Right ventricle myocardium superior (tissue), 1 donor: ENCODE data around the gene GRAP2. TPM values are rescaled to one million over a fixed set of nuclear protein-coding genes. Genes with fewer than 3 reads are reported as not detected.

Experiments used
- ATAC-seq: fragments of 200-7000 bp; cut with Tn5 transposase; one replicate; pipeline ENCODE4 v1.9.1; 2020; ENCODE audit warnings: mild to moderate bottlenecking; ENCODE audit not compliant: poor library complexity
- DNase-seq: peaks from one replicate; pipeline ENCODE4 v3.0.0-alpha.2; 2020
- intact Hi-C: fragments of 100-400 bp; cut with DNase I; formaldehyde crosslinking; loops from one replicate; pipeline ENCODE4 v1.11.2; 2022
- total RNA-seq: library from RNA; stranded (reverse); fragmentation: NEBNext Ultra II Directional; extraction: Animal tissue kit (Norgen Biotek cat#: 25700); gene quantifications from one replicate; pipeline ENCODE4 v1.2.1, GENCODE V29; 2021
- donor health status: DM: no; HTN: yes; CAD: no; lungs with severe emphysema.

GRAP2 gene
- total RNA-seq, 1 donor from 2014 or later = 1.6 TPM

DNA sequence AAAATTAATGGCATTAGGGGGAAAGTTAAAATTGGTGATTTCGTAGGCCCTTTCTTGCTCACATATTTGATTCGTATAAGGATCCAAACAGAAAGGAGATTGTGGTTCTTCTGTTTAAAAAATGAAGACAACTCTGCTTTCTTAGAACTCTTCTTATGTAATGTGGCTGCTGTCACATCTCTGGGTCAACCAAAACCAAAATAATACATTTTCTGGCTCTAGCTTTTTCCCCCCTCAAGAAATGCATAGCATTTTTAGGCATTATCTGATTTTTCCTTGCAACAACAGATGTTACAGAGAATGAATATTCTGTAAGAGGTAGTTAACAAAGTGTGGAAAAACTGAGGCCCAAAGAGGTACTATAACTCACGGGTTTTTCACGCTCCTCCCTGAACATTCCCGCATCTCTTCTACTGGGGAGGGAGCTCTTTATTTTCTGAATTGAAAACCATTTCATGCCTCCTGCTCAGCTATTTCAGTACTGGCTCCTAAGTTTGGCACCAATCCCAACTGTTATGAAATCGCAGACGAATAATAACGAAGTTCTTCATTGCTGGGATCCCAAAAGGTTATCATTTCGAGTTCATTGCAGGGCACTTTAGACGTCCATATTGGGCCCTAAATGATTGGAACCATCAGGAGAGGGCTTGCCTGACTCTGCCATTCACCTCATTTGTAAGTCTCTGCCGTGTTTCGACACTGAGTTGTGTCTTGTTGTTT lies 17.1 kb downstream of the GRAP2 start:
- ATAC-seq (no peak), DNase-seq (no peak)
- intact Hi-C loops = no loop called here

DNA sequence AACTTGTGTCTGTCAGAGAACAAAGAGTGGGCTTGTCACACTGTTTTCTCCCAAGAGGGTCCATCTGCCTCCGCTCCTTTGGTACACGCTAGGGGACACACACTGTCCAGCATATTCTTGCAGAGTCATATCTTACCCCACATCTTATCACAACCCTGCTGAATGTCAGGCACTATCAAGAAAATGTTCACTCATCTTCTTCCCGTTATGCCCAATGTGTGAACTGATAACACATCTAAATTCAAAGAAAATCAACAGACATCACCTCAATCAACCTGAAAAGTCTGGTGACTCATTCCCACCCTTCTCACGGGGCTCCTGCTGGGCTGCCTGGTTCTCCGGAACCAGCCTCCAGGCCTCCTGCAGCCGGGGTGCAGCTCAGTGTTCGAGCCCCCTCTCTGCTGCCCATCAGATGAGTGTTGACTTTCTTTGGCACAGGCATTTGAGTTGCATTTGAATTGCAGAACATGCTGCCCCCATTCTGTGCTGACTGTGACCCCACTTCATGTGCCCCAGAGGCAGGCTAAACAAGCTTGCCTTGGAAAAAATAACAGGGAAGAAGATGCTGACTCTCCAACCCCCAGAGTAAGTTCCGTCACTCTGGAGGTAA lies 19.4 kb downstream of the GRAP2 start:
- no peak for ATAC-seq
- intact Hi-C loops = no loop called here
- DNase-seq = no peak

DNA sequence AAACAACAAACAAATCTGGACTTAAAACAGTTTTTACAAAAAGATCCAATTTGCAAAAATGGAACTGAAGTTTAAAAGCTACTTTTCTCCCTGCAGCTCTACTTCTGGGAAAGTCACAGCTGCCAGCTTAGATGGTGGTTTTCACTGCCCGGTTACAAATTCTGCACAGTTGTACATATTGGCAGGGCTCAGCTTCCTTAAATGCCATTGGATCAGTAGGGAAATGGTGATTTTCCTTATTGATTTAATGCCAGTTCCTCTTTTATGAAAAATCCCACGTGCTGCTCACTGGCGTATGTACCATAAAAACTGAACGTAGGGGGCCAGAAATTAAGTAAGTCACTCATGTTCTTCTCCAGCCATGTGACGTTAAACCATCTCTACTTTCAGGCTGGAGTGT lies 22.8 kb downstream of the GRAP2 start:
- DNase-seq (no peak), ATAC-seq (no peak)
- intact Hi-C loops = no loop called here

DNA sequence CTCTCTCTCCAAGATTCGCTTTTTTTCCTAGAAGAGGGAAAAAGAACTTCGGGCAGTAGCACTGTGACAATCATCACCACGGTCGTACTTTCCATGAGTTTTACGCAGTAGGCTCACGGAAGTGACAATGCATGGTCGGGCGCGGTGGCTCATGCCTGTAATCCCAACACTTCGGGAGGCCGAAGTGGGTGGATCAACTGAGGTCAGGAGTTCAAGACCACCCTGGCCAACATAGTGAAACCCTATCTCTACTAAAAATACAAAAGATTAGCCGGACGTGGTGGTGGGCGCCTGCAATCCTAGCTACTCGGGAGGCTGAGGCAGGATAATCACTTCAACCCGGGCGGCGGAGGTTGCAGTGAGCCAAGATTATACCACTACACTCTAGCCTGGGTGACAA lies 23.4 kb downstream of the GRAP2 start:
- intact Hi-C loops = no loop called here
- no peak for DNase-seq
- ATAC-seq = no peak

DNA sequence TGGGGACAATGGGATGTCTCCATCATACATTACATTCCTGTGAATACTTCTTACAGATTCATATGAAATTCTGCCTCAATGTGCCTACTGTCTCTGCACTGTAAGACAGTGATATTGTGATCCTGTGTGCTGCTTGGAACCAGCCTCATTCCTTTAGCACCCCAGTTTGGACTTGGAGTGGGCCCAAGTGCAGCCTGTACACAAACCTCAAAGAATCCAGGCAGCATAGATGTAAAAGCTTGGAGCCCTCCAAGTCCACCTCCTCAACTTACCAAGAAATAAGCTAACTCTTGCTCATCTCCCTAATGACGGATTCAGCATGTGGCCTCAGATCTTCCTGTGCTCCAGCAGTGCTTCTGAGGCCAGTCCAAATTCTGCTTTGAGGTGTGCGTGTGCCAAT lies 24.4 kb downstream of the GRAP2 start:
- ATAC-seq = no peak
- intact Hi-C loops = no loop called here
- DNase-seq = no peak

DNA sequence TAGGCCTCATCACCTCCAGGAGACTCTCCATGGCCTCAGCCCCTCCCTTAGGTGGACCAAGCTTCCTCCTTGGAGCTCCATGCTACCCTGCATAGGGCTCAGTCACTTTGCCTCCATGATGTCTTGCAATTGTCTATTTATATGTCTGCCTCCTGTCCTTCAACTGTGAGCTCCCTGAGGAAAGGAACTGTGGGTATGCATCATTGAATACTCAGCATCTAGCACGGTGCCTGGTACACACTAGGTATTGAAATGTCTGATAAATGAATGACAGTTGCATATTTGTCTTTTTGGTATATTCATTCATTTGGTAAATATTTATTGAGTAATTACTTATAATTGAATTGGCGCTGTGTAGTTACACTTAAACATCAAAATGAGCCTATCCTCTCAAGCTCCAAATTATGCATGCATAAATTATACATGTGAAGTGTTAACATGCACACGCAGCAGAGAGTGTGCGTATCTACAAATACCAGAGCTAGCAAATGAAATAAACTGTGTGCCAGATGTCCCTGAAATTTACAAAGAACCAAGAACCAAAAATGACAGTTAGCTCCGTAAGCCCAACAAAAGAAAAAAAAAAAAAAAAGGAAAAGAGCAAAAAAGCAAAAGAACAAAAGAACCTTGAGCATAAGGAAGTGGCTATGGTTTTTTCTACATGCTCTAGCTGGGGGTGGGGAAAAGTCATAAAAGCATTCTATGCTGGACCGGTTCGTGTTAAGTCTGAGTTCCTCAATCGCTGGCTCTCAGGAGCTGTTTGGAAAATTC lies 25.2 kb downstream of the GRAP2 start:
- ATAC-seq = no peak

DNA sequence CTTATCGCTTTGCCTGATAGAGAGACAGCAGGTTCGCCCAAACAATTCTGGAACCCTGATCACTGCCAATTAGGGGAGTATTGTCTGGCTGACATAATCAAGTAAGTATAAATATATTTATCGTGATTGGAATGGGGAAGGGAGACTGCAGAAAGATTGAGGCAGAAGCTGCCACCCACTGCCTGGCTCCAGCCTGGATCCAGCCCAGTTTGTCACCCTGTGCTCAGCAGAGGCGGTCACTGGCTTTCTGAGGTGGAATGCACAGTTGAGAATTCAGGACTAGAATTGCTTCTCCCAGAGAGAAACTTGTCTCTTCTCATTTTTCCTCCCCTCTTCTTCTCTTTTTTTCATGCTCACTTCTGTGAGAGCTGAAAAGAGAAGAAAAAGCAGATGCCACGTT lies 25.9 kb downstream of the GRAP2 start:
- intact Hi-C loops = no loop called here
- ATAC-seq = no peak

More for the DNA sequence above, 25.2 kb downstream of the GRAP2 start:
- no peak for DNase-seq
- intact Hi-C loops = no loop called here

DNA sequence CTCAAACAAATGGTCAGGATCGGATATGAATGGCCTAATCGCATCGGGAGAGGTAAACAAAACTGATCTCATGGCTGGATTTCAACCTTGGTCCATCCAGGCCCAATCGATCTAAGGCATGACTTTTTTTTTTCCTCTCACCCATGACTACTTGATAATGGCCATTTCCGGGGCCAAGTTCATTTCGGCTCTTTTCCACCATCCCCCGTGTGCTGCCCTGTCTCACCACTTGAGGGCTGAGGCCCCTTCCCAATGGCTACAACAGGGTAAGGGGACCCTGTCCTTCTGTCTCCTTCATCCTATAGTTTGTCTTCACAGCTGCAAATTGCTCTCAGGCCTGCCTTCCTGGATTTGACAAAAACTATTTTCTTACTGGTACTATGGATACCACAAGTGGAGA lies 26.7 kb downstream of the GRAP2 start:
- no peak for DNase-seq
- intact Hi-C loops = no loop called here
- no peak for ATAC-seq

More for the DNA sequence above, 25.9 kb downstream of the GRAP2 start:
- no peak for DNase-seq

DNA sequence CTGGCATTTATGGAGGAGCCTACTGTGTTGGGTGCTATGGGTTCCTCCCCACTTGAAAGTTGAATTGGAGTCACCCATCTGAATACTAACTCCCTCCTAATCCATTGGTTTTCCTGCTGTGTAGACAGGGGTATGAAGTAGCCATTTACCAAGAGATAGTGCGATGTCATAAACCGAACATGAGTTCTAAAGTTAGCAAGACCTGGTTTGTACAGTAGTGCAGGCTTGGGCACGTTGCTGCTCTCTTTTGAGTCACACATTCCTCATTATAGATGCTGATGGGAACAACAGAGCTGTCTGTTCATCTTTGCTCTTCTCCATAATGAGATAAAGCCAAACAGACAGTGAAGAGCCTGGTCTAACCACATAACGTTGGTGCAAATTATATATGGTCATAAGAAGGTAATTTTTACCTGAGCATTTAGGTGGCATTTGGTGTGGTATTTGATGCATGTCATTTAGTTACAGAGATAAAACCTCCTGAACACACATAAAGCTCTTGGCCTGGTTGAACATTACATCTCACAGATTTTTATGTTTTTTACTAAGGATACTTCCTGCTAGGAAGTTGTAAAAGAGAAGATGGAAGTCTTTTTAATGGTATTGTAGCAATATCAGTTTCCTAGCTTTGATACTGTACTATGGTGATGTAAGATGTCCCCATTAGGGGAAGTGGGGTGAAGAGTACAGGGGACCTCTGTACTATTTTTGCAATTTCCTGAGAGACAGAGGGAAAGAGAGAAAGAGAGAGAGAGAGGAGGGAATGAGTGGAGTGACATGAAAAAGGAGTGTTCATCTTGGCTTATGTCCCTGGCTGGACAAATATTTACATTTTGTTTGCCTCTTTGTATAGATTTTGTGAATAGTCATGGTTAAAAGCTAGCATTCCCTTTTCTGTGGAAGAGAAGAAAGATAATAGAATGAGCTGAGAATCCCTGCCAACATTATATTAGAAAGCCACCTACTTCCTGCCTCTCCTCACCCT lies 27.9 kb downstream of the GRAP2 start:
- no peak for ATAC-seq
- intact Hi-C loops = no loop called here
- no peak for DNase-seq

DNA sequence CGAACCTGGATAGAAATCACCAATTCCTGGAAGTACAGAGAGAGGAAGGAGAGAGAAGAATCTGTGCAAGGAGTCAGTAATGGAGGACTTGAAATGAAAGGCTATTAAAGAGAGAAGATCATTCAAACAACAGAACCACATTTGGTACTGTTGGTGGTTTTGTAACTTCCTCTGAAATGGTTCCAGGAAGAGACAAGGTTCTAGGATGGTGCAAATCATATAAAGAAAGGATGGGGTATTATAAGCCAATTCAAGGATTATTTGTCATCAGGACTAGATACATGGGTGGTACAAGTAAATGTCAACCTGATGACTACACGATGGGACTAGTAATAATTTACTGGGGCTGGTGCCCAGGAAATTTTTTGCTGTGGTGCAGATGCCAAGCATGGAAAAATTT lies 30.4 kb downstream of the GRAP2 start:
- intact Hi-C loops = loop anchor here (5.0 kb wide), 1 partner anchor 91 kb away; no protein-coding TSS in a partner anchor
- DNase-seq (no peak), ATAC-seq (no peak)

DNA sequence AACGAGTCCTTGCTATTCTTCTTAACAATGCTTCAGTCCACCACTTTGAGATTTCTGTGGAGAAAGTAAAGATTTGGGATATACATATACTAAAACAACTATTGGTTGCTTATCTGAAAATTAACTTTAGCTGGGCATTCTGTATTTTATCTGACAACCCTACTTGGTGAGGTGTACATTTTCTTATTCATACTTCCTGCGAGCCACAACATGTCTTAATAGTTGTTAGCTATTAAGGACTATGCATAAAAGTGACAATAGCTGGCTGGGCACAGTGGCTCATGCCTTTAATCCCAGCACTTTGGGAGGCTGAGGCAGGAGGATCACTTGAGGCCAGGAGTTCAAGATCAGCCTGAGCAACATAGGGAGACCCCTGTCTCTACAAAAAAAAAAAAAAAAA lies 31.3 kb downstream of the GRAP2 start:
- intact Hi-C loops = loop anchor here (5.0 kb wide), 1 partner anchor 90 kb away; no protein-coding TSS in a partner anchor
- ATAC-seq (no peak), DNase-seq (no peak)

DNA sequence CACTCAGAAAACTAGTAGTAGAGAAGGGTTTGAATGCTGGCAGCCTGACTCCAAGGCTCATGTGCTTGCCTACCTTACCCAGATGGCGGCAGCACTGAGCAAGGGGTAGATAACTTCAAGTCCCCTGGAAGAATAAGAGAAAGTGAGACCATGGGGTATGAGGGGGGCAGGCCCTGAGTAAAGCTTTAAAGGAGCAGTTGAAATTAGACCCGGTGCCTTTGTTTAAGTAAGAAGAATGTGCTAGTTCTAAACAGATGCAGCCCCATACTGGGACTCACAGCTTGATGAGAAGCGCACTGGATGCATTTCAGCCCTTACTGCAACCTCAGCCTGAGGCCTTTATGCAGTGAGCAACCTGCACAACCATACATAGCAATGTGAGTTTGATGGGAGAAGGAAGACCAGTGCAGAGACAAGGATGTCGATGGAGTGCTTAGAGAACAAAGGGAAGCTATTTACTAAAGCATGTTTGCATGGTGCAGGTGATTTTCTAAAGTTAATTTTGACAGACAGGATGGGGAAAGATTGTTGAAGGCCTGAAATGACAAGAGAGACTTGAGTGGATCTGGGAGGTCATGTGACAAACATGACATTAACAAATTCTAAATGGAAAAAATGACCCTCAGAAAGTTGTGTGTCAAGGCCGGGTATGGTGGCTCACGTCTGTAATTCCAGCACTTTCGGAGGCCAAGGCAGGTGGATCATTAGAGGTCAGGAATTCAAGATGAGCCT lies 32.2 kb downstream of the GRAP2 start:
- no peak for ATAC-seq
- intact Hi-C loops = loop anchor here (5.0 kb wide), 1 partner anchor 89 kb away; no protein-coding TSS in a partner anchor
- no peak for DNase-seq

DNA sequence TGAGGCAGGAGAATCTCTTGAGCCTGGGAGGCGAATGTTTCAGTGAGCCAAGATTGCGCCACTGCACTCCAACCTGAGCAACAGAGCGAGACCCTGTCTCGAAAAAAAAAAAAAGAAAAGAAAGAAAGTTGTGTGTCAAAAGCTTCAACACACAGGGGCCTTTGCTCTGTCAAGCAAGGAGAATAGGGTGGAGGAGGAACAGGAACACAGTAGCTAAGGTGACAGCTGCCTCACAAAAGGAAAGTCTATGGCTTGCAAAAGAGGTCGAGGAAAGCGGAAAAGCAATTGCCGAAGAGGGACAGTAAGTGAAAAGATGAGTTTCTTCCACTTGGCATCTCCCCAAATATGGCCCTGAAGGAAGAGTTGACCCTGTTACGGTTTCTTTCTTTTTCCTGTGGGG lies 32.9 kb downstream of the GRAP2 start:
- DNase-seq = no peak
- ATAC-seq = no peak
- intact Hi-C loops = loop anchor here (5.0 kb wide), 1 partner anchor 89 kb away; no protein-coding TSS in a partner anchor

DNA sequence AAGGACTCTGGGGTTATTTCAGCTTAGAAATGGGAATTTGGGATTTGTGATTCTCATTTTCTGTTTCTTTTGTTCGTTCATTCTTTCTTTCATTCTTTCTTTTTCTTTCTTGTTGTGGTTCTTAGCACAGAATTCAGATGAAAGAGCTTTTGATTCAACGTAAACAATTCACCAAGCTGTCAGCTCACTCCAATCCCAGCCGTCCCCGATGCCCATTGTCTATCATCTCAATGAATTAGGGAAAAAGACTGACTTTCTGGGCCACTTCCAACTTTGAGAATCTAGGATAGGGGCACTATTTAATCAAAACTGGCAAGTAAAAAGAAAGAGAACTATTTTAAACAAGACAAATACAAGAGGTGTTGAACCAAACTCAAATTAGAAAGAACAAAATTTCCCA lies 34.2 kb downstream of the GRAP2 start:
- DNase-seq (no peak), ATAC-seq (no peak)
- intact Hi-C loops = no loop called here

DNA sequence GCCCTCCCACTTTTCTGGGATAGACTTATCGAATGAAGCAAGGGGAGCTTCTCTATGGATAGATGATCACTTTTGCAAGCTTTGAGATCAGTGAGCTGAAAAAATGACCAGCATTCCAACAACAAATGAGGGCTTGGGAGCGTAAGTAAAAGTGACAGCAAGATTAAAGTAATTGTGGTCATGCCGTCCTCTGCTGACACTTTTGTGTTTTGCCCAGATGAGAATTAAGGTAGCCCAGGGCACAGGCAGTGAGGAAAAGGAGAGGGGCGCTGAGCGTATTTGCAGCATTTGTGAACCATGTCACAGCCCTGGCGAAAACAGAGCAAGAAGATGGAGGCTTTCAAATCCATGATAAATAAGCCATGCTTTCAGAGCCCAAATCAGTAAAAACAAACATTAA lies 34.7 kb downstream of the GRAP2 start:
- intact Hi-C loops = no loop called here
- no peak for ATAC-seq
- no peak for DNase-seq

DNA sequence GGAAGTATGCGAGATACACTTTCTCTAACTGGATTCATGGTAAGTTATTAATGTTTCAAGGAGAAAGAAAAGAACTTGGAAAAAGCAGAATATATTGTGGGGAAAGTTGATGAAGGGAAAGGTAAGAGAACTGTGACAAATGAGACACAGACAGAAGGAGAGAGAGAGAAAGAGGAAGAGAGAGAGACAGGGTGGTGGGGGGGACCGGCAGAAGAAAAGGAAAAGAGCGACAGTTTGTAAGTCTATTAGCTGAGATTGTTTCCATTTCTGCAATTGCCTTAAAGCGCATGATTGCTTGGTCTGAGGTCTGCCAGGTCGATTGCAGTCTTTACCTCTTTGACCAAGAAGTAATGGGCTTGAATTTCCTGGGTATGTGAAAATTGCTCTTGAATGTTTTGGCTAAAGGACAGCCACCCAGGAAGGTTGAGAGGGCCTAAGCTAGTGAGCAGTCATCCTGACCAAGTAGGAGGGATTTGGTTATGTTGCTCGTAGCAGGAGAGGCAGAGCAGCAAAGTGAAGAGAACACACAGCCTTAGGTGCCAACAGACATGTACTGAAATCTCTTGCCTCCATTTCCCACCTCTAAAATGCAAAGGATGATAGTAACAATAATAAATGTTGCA lies 35.8 kb downstream of the GRAP2 start:
- intact Hi-C loops = no loop called here
- DNase-seq = no peak
- ATAC-seq = no peak

DNA sequence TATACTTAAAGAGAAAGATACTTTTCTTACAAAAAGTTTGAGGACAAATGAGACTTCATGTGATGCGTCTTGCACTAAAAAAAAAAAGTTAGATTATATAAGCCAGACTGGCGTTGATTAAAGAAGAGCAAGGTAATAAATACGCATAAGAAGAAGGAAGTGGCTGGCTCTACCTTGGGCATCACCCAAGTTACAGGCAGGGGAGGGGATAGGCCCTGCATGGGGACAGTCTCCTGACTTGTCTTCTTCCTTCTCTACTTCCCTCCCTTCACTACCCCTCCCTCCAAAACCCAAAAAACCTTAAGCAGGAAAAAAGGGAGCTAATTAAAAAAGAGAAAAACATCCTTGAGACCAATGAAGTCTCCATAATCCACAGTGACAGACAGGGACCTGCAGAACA lies 37.0 kb downstream of the GRAP2 start:
- intact Hi-C loops = no loop called here
- no peak for ATAC-seq
- DNase-seq = no peak
